K562 treated with DMSO at 1 percent for 48 hours (cell line): ENCODE measurements around the gene NUP93. TPM values are rescaled to one million over a fixed set of nuclear protein-coding genes. Genes with fewer than 3 reads are reported as not detected.

Source experiments
- total RNA-seq: library from RNA; unstranded; fragments of 300-600 nt; gene quantifications from 2 replicates; pipeline ENCODE4 v1.2.3, GENCODE V29; 2022; ENCODE audit warnings: low replicate concordance; ENCODE audit errors: extremely low read depth

The NUP93 gene
- total RNA-seq: 184 TPM in 1 of 2 replicates, not detected in the other

GRCh38 chr16:56729735-56730662 lies at the start of gene NUP93:
NUP93 (plus strand) TSS chr16:56730129; CDS start chr16:56748248, 18,119 bp downstream.

GRCh38 chr16:56681939-56682702 lies 47.8 kb upstream of the NUP93 start, which contains the start of gene MT1X:
MT1X (plus strand) TSS chr16:56682470; CDS start chr16:56682541, 71 bp downstream.

GRCh38 chr16:56864960-56865359 lies 135.0 kb downstream of the NUP93 start, which contains the start of gene SLC12A3:
SLC12A3 (plus strand) TSS chr16:56865207; CDS start chr16:56865236, 29 bp downstream.

Other genes with a start within 250 kb of the NUP93 start
- not detected in 2 replicates for gene BBS2, start 210.1 kb upstream of the NUP93 start, total RNA-seq
- not detected in 2 replicates for gene MT4, start 165.1 kb upstream of the NUP93 start, total RNA-seq
- not detected in 2 replicates for gene MT3, start 140.6 kb upstream of the NUP93 start, total RNA-seq
- gene MT2A, start 121.5 kb upstream of the NUP93 start, total RNA-seq: not detected in 2 replicates
- gene MT1E, start 104.3 kb upstream of the NUP93 start, total RNA-seq: not detected in 2 replicates
- gene MT1M, start 97.5 kb upstream of the NUP93 start, total RNA-seq: not detected in 2 replicates
- gene MT1A, start 91.5 kb upstream of the NUP93 start, total RNA-seq: not detected in 2 replicates
- gene MT1B, start 78.2 kb upstream of the NUP93 start, total RNA-seq: not detected in 2 replicates
- not detected in 2 replicates for gene MT1F, start 72.2 kb upstream of the NUP93 start, total RNA-seq
- not detected in 2 replicates for gene MT1G, start 62.1 kb upstream of the NUP93 start, total RNA-seq
- gene MT1H, start 60.3 kb upstream of the NUP93 start, total RNA-seq: not detected in 2 replicates
- not detected in 2 replicates for gene MT1X, start 47.7 kb upstream of the NUP93 start, total RNA-seq
- gene SLC12A3, start 135.1 kb downstream of the NUP93 start, total RNA-seq: not detected in 2 replicates
- gene HERPUD1, start 202.0 kb downstream of the NUP93 start, total RNA-seq: not detected in 2 replicates
- gene CETP, start 231.8 kb downstream of the NUP93 start, total RNA-seq: not detected in 2 replicates